Esophagus (tissue), 2 donors: ENCODE results near the gene CCDC27. TPM values are rescaled to one million over a fixed set of nuclear protein-coding genes. Genes with fewer than 3 reads are reported as not detected.

ENCODE experiments used
- H3K27ac ChIP-seq, 2 donors: one replicate each; pipeline ENCODE4 v1.5.1; 2013; ENCODE audit warnings: low read depth in 2 of 2, mild to moderate bottlenecking in 2 of 2, inconsistent platforms in 1 of 2, low read length in 1 of 2, moderate library complexity in 1 of 2
- H3K27me3 ChIP-seq, 2 donors: one replicate each; pipeline ENCODE4 v1.6.1; 2013; ENCODE audit warnings: low read length in 2 of 2, control low read depth in 1 of 2, mild to moderate bottlenecking in 1 of 2; ENCODE audit not compliant: insufficient read depth in 2 of 2, control insufficient read depth in 1 of 2
- H3K36me3 ChIP-seq, 2 donors: one replicate each; pipeline ENCODE4 v1.6.1; 2013; ENCODE audit warnings: low read length in 1 of 2; ENCODE audit not compliant: control insufficient read depth in 2 of 2, insufficient read depth in 2 of 2
- H3K4me1 ChIP-seq, 2 donors: one replicate each; pipeline ENCODE4 v1.6.1; 2013; ENCODE audit warnings: low read length in 1 of 2; ENCODE audit not compliant: control insufficient read depth in 2 of 2, insufficient read depth in 2 of 2
- H3K4me3 ChIP-seq, 2 donors: one replicate each; pipeline ENCODE4 v1.5.1; 2013; ENCODE audit warnings: low read length in 2 of 2, mild to moderate bottlenecking in 2 of 2, low read depth in 1 of 2, moderate library complexity in 1 of 2
- H3K9me3 ChIP-seq, 2 donors: one replicate each; pipeline ENCODE4 v1.6.1; 2013; ENCODE audit warnings: mild to moderate bottlenecking in 2 of 2, low read depth in 1 of 2, low read length in 1 of 2, moderate library complexity in 1 of 2; ENCODE audit not compliant: control insufficient read depth in 2 of 2, insufficient read depth in 1 of 2
- WGBS, 2 donors: extraction: QIAGEN DNeasy Blood & Tissue Kit; methylation state at CpG; one replicate each; pipeline ENCODE4 v1.1.7; 2013; 5-methylcytosine and 5-hydroxymethylcytosine counted together
- polyA plus RNA-seq, 2 donors: library from polyadenylated mRNA; stranded (reverse); fragments of 200-250 nt; gene quantifications; one replicate each; pipeline ENCODE4 v1.2.3, GENCODE V29; 2013
- donor health status: healthy with polysubstance abuse.
- donor health status: Bipolar disorder and iron deficiency.

CCDC27 gene
- polyA plus RNA-seq, 2 donors, result not detected

- H3K4me3 ChIP-seq, result no peak overlapping the region
- no peaks in the 10 kb centered on the region for H3K27me3 ChIP-seq
- 69 to 71% methylated on average over 16 of the region's 16 CpGs for WGBS, 2 donors
- H3K36me3 ChIP-seq, result peaks cover 0 to 5% of the 10 kb centered on the region in 2 donors
- peaks cover 7 to 33% of the 10 kb centered on the region in 2 donors for H3K4me1 ChIP-seq
- no peaks in the 10 kb centered on the region for H3K9me3 ChIP-seq
- H3K27ac ChIP-seq, result no peak overlapping the region
These were observed 21.5 kb downstream of the CCDC27 start for GRCh38 chr1:3773572-3774275.

DNA sequence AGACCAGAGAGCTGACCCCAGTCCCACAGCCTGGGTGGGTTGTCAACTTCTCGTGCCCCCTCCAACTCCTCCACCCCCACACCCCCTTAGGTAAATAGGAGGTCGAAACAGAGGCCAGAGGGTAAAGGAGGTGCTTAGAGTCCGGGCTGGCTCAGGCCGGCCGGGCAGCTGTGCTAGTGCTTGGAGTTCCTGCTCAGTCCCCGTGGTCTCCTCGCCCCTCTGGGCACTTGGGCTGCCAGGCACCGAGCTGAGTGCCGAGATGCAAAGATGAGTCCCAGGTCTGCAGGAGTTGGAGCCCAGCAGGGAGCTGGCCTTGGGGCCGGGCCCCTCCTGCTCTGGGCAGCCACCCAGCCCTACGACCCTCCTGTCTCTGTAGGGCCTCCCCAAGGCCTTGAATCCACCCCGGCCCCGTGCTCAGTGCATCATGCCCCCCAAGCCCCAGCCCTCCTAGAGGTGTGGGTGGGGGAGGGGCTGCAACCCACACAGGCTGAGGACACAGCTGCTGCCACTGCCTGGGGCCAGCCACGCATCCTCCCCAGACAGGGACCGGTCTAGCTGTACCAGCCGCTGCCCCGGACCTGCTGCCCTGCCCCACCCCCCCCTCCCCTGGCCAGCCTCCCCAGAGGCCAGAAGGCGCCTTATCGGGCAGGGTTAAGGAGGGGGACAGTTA, 22.2 kb downstream of the CCDC27 start:
- WGBS, 2 donors, result 79 to 83% methylated on average over 19 of the region's 19 CpGs
- H3K36me3 ChIP-seq, result peaks cover 0 to 12% of the 10 kb centered on the region in 2 donors
- H3K4me1 ChIP-seq, result peaks cover 7 to 33% of the 10 kb centered on the region in 2 donors
- no peak overlapping the region for H3K4me3 ChIP-seq
- no peak overlapping the region for H3K27ac ChIP-seq
- H3K9me3 ChIP-seq, result no peaks in the 10 kb centered on the region
- H3K27me3 ChIP-seq, result no peaks in the 10 kb centered on the region

DNA sequence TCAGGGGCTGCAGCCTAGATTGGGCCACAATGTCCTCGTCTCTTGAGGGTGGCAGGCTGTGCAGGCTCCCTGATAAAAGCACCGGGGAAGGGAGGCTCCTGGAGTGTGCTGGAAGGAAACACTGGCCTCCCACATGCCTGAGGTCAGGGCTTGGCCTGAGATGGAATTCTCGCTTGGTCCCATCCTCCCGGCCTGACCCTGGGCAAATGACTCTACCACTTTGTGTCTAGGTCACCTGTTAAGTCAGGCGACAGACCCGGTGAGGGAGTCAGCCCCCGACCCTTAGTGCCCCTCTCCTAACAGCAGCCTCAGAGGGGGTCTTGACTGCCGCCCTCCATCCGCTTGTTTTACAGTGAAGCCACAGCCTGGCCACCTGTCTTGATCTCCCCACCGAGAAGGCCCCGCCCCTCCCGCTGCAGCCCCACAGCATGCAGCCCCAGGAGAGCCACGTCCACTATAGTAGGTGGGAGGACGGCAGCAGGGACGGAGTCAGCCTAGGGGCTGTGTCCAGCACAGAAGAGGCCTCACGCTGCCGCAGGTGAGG, 22.8 kb downstream of the CCDC27 start:
- peaks cover 2 to 18% of the 10 kb centered on the region in 2 donors for H3K36me3 ChIP-seq
- H3K9me3 ChIP-seq, result no peaks in the 10 kb centered on the region
- H3K27me3 ChIP-seq, result no peaks in the 10 kb centered on the region
- H3K4me1 ChIP-seq, result peaks cover 7 to 33% of the 10 kb centered on the region in 2 donors
- H3K27ac ChIP-seq, result no peak overlapping the region
- 56 to 63% methylated on average over 17 of the region's 17 CpGs for WGBS, 2 donors
- H3K4me3 ChIP-seq, result no peak overlapping the region

DNA sequence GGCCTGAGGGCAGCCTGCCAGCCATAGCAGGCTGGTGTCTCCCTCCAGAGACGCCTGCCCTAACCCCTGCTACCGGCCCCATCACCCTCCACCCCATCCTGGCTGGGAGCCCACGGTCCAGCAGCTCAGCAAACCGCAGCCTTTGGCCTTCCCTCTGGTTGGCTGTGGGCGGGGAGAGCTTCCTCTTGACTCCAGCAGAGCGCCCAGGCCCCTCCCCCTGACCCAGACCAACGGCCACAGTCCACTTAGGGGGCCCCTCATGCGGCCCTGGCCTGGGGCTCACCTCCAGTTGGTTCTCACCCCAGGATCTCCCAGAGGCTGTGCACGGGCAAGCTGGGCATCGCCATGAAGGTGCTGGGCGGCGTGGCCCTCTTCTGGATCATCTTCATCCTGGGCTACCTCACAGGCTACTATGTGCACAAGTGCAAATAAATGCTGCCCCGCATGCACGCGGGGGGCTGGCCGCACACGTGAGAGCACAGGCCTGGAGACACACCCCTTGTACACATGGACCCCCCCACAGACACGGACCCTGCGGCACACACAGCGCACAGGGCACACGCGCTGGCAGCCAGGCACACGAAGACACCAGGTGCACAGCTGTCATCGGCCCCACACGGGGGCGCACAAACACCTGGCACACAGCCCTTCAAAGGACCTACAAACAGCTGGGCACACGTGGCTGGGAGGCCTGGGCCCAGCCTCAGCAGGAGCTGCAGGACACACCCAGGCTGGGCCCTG, 23.4 kb downstream of the CCDC27 start:
- Histone ChIP-seq H3K4me1 (peaks cover 7 to 33% of the 10 kb centered on the region in 2 donors), H3K36me3 (peaks cover 4 to 24% of the 10 kb centered on the region in 2 donors), H3K4me3 (peak overlapping the region in 1 of 2 donors; percentile 7), H3K27ac (no peak overlapping the region), H3K27me3 (no peaks in the 10 kb centered on the region), H3K9me3 (no peaks in the 10 kb centered on the region)
- 33 to 35% methylated on average over 27 of the region's 27 CpGs for WGBS, 2 donors

- no peak overlapping the region for H3K27ac ChIP-seq
- 58 to 63% methylated on average over 21 of the region's 21 CpGs for WGBS, 2 donors
- no peaks in the 10 kb centered on the region for H3K27me3 ChIP-seq
- H3K9me3 ChIP-seq, result no peaks in the 10 kb centered on the region
- H3K4me1 ChIP-seq, result peaks cover 7 to 33% of the 10 kb centered on the region in 2 donors
- H3K4me3 ChIP-seq, result peak overlapping the region in 1 of 2 donors; percentile 7
- peaks cover 4 to 30% of the 10 kb centered on the region in 2 donors for H3K36me3 ChIP-seq
These were observed 24.1 kb downstream of the CCDC27 start for GRCh38 chr1:3776231-3776961.

DNA sequence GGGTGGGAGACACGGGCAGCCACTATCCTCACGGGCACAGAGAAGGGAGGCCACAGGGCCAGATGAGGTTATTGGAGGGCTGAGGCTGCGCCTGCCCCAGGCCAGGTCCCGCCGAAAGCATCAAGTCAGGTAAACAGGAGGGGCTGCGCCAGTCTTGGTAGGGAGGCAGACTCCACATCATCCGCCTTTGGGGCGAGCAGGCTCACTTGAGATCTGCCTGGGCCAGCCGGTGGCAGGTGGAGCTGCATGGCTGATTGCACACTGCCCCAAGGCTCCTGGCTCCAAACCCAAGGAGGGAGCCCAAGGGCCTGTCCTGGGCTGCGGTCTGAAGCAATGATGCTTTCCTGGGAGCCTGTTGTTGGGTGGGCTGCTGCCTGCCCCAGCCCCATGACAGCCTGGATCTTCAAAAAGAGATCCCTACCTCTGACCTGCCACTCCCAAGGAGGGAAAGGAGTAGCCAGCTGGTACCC, 24.9 kb downstream of the CCDC27 start:
- Histone ChIP-seq H3K9me3 (no peaks in the 10 kb centered on the region), H3K36me3 (peaks cover 4 to 35% of the 10 kb centered on the region in 2 donors), H3K4me3 (no peak overlapping the region), H3K27ac (no peak overlapping the region), H3K27me3 (no peaks in the 10 kb centered on the region), H3K4me1 (peaks cover 3 to 29% of the 10 kb centered on the region in 2 donors)
- WGBS, 2 donors, result 43 to 61% methylated on average over 10 of the region's 10 CpGs

DNA sequence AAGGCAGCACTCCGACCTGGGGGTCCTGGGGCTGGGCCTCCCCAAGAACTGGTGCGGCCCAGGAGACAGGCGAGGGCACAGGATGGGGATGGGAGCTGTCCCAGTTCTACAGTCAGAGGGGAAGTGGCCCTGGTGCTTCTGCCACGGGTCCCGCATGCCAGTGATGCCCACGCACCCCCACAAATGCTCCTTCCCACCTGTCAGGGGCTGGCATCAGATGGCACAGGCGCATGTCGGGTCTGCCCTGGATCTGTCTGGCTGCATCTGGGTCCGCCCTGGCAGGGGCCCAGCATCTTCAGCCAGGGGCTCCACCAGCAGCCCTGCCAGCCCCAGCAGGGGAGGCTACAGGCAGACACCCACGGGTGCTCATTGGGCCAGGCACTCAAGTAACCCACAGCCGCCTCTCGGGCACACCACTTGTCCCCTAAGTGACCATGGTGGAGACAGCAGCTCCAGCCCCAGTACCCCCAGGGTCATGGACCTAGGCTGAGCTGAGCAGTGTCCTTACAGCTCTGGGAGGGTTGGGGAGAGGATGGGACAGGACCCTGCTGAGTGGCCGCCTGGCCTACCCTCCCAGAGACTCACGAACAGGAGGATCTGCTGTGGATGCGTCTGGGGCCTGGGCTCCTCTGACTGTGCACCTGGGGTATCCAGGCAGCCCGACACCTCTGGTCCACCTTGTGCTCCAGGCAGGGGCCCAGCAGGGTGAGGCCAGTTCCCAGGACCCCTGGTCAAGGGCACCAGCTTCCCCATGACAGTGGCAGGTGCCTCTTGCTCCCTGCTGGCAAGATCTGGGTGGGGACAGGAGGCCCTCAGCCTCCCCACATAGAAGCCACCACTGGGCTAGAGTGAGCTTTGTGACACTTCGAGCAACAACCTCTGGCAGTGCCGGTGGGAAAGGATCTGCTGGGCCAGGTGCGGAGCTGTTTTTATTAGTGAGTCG, 25.7 kb downstream of the CCDC27 start:
- Histone ChIP-seq H3K27me3 (no peaks in the 10 kb centered on the region), H3K4me3 (no peak overlapping the region), H3K36me3 (peaks cover 7 to 42% of the 10 kb centered on the region in 2 donors), H3K27ac (no peak overlapping the region), H3K4me1 (peaks cover 3 to 25% of the 10 kb centered on the region in 2 donors), H3K9me3 (no peaks in the 10 kb centered on the region)
- 77 to 79% methylated on average over 20 of the region's 20 CpGs for WGBS, 2 donors

DNA sequence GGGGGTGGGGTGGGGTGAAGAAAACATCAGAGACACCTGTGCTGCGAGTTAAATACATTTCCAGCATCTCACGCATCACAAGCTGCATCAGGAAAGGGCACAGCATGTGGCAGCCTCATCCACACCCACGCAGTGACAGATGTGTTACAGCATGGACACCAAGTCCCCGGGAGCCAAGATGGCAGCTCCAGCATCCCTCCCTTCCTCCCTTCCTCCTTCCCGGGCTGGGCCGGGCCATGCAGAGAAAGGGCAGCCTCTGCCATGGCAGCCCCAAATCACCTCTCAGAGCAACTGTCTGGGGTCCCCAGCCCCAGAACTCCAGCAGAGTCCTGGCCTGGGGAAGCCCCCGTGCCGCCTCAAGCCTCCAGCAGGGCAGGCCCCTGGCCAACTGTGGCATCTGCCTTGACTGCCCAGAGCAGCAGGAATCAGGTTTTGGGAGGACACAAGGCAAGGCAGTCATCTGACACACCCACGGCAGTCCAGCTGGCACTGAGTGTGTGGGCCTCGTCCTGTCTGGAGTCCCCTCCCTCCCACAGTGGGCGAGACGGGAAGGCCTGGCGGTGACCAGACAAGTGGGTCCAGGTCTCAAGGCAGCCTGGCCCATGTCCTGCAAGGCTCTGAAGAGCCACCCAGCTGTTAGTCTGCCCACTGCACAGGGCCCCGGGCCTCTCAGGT, 26.5 kb downstream of the CCDC27 start:
- peaks cover 7 to 46% of the 10 kb centered on the region in 2 donors for H3K36me3 ChIP-seq
- H3K9me3 ChIP-seq, result no peaks in the 10 kb centered on the region
- no peaks in the 10 kb centered on the region for H3K27me3 ChIP-seq
- 67 to 70% methylated on average over 14 of the region's 14 CpGs for WGBS, 2 donors
- H3K4me1 ChIP-seq, result peaks cover 3 to 20% of the 10 kb centered on the region in 2 donors
- no peak overlapping the region for H3K27ac ChIP-seq
- H3K4me3 ChIP-seq, result no peak overlapping the region
